HG03135 (cell line): ENCODE data around the gene CEP63.
A peak's percentile ranks its signal among the peaks of the same experiment; 100 is the strongest.

Experiments
- ATAC-seq: cut with Tn5 transposase; IDR thresholded peaks from one replicate; pipeline ENCODE4 v1.9.1; 2021; ENCODE audit warnings: mild to moderate bottlenecking, moderate library complexity; ENCODE audit not compliant: unreplicated experiment

The CEP63 gene

GRCh38 chr3:134485718-134486576 lies at the start of gene CEP63, which contains the start of gene ANAPC13:
Gene CEP63, plus strand, starts transcription at chr3:134486057. Its CDS starts 9,264 bp downstream, at chr3:134495321.
Gene ANAPC13, minus strand, starts transcription at chr3:134485985. Its CDS starts 3,081 bp downstream, at chr3:134482904.
- peak; percentile 78 for ATAC-seq

- ATAC-seq = no peak
Measured at GRCh38 chr3:134437211-134437752, 48.6 kb upstream of the CEP63 start.

GRCh38 chr3:134441321-134441720 lies 44.5 kb upstream of the CEP63 start:
- no peak for ATAC-seq

- no peak for ATAC-seq
Measured at GRCh38 chr3:134441821-134442220, 44.0 kb upstream of the CEP63 start.

GRCh38 chr3:134445095-134445494 lies 40.8 kb upstream of the CEP63 start:
- no peak for ATAC-seq

- no peak for ATAC-seq
Measured at GRCh38 chr3:134445636-134446035, 40.2 kb upstream of the CEP63 start.

- ATAC-seq = no peak
Measured at GRCh38 chr3:134446800-134447199, 39.1 kb upstream of the CEP63 start.

- no peak for ATAC-seq
Measured at GRCh38 chr3:134447351-134447750, 38.5 kb upstream of the CEP63 start.

- ATAC-seq = no peak
Measured at GRCh38 chr3:134448664-134449063, 37.2 kb upstream of the CEP63 start.

- no peak for ATAC-seq
Measured at GRCh38 chr3:134449277-134449676, 36.6 kb upstream of the CEP63 start.

- no peak for ATAC-seq
Measured at GRCh38 chr3:134449951-134450350, 35.9 kb upstream of the CEP63 start.

GRCh38 chr3:134453631-134454030 lies 32.2 kb upstream of the CEP63 start:
- ATAC-seq = no peak

GRCh38 chr3:134457376-134458074 lies 28.3 kb upstream of the CEP63 start:
- no peak for ATAC-seq

GRCh38 chr3:134458406-134458945 lies 27.4 kb upstream of the CEP63 start:
- ATAC-seq = no peak

- no peak for ATAC-seq
Measured at GRCh38 chr3:134459562-134459961, 26.3 kb upstream of the CEP63 start.

- no peak for ATAC-seq
Measured at GRCh38 chr3:134460965-134461364, 24.9 kb upstream of the CEP63 start.

GRCh38 chr3:134462331-134462941 lies 23.4 kb upstream of the CEP63 start:
- ATAC-seq = no peak

- ATAC-seq = no peak
Measured at GRCh38 chr3:134463676-134464063, 22.2 kb upstream of the CEP63 start.

- no peak for ATAC-seq
Measured at GRCh38 chr3:134464064-134464688, 21.7 kb upstream of the CEP63 start.

- no peak for ATAC-seq
Measured at GRCh38 chr3:134464689-134465365, 21.0 kb upstream of the CEP63 start.
